GM13977 (cell line): ENCODE data around the gene ZSCAN21.

Experiments
- DNase-seq: peaks from one replicate; pipeline ENCODE4 v3.0.0; 2012; ENCODE audit warnings: low spot score
- CTCF ChIP-seq: IDR thresholded peaks from 2 replicates; pipeline ENCODE4 v1.5.1; 2012; ENCODE audit warnings: mild to moderate bottlenecking, control low read depth; ENCODE audit not compliant: insufficient read depth; ENCODE audit errors: extremely low read depth, missing control alignments
- in situ Hi-C: fragments of 300-500 bp; cut with MboI; formaldehyde crosslinking; loops from one replicate; pipeline ENCODE4 v1.12.0; 2022; ENCODE audit warnings: low sequenced_read_pairs, low pct_unique_long_range_greater_than_20kb, mixed read lengths, inconsistent platforms; ENCODE audit not compliant: unreplicated experiment

Gene ZSCAN21

GRCh38 chr7:100080907-100081534, 31.4 kb downstream of the ZSCAN21 start:
- in situ Hi-C loops, result no loop called here
- DNase-seq, result no peak
- no peak for TF ChIP-seq CTCF

- TF ChIP-seq CTCF, result peak; percentile 96
- in situ Hi-C loops, result no loop called here
- peak; percentile 96 for DNase-seq
Measured at GRCh38 chr7:100081535-100082102, 32.0 kb downstream of the ZSCAN21 start, which contains the start of gene ZNF3. Gene ZNF3, minus strand, starts transcription at chr7:100081723. Its CDS starts 4,366 bp downstream, at chr7:100077357.

GRCh38 chr7:100082978-100083377, 33.4 kb downstream of the ZSCAN21 start:
- DNase-seq, result no peak
- no peak for TF ChIP-seq CTCF
- in situ Hi-C loops, result no loop called here

- DNase-seq, result no peak
- no peak for TF ChIP-seq CTCF
- in situ Hi-C loops, result no loop called here
Measured at GRCh38 chr7:100085515-100085914, 35.9 kb downstream of the ZSCAN21 start.

GRCh38 chr7:100087055-100087750, 37.6 kb downstream of the ZSCAN21 start:
- no peak for TF ChIP-seq CTCF
- in situ Hi-C loops, result no loop called here
- DNase-seq, result no peak

- in situ Hi-C loops, result no loop called here
- no peak for DNase-seq
- TF ChIP-seq CTCF, result no peak
Measured at GRCh38 chr7:100088095-100088620, 38.6 kb downstream of the ZSCAN21 start.
